K562 (cell line): ENCODE measurements around the gene CARM1. TPM values are rescaled to one million over a fixed set of nuclear protein-coding genes. Genes with fewer than 3 reads are reported as not detected.

Experiments used
- ETV1 ChIP-seq: fragments of 450-650 bp; conservative IDR thresholded peaks from 2 replicates; pipeline ENCODE4 v1.6.1; 2016; ENCODE audit warnings: missing genetic modification characterization, control low read depth, low read depth, missing compliant biosample characterization
- ETV5 ChIP-seq: sonication (generic); formaldehyde crosslinking; IDR thresholded peaks from 2 replicates; pipeline ENCODE4 v1.4.0; 2020; ENCODE audit warnings: low read depth, mild to moderate bottlenecking, missing genetic modification reagents
- FOS ChIP-seq: IDR thresholded peaks from 3 replicates; pipeline ENCODE4 v1.6.1; 2011; ENCODE audit not compliant: insufficient read length; ENCODE audit errors: extremely low read depth
- HNRNPH1 ChIP-seq: fragments of 200-400 bp; formaldehyde crosslinking; optimal IDR thresholded peaks from 2 replicates; pipeline ENCODE3; 2017; ENCODE audit warnings: low read depth, mild to moderate bottlenecking, low read length, moderate library complexity
- HNRNPL ChIP-seq: fragments of 200-400 bp; formaldehyde crosslinking; IDR thresholded peaks from 2 replicates; pipeline ENCODE4 v1.6.1; 2017; ENCODE audit warnings: low read depth, mild to moderate bottlenecking, low read length
- KLF1 ChIP-seq: fragments of 450-650 bp; IDR thresholded peaks from 2 replicates; pipeline ENCODE4 v1.6.1; 2016; ENCODE audit warnings: missing genetic modification characterization, missing compliant biosample characterization
- MAX ChIP-seq: sonication (generic); formaldehyde crosslinking; IDR thresholded peaks from 2 replicates; pipeline ENCODE4 v1.9.0; 2022; ENCODE audit warnings: mild to moderate bottlenecking, missing genetic modification reagents
- NR2C2 ChIP-seq, 2 experiments: fragments of 200-800 bp in 1 of 2; sonication (Bioruptor generic) in 1 of 2; sonication (generic) in 1 of 2; formaldehyde crosslinking in 1 of 2; IDR thresholded peaks; 2 replicates each; pipeline versions ENCODE4 v1.6.1 to v1.8.0; 2016 to 2022; ENCODE audit warnings: mild to moderate bottlenecking in 1 of 2, missing compliant biosample characterization in 1 of 2, missing genetic modification characterization in 1 of 2, missing genetic modification reagents in 1 of 2
- NR4A1 ChIP-seq, 2 experiments: fragments of 250-450 bp in 1 of 2; fragments of 450-650 bp in 1 of 2; sonication (Bioruptor Pico) in 1 of 2; IDR thresholded peaks; 2 replicates each; pipeline versions ENCODE4 v1.4.0 to v1.6.1; 2016 to 2020; ENCODE audit warnings: mild to moderate bottlenecking in 2 of 2, missing compliant biosample characterization in 1 of 2, missing genetic modification characterization in 1 of 2, moderate library complexity in 1 of 2
- RBM14 ChIP-seq: fragments of 200-400 bp; formaldehyde crosslinking; IDR thresholded peaks from 2 replicates; pipeline ENCODE4 v1.6.1; 2018; ENCODE audit warnings: low read depth, mild to moderate bottlenecking, low read length, moderate library complexity, borderline replicate concordance; ENCODE audit not compliant: insufficient read depth
- SRSF1 ChIP-seq: fragments of 200-400 bp; formaldehyde crosslinking; IDR thresholded peaks from 2 replicates; pipeline ENCODE4 v1.6.1; 2017; ENCODE audit warnings: mild to moderate bottlenecking, low read depth, low read length, moderate library complexity
- STAT5A ChIP-seq: IDR thresholded peaks from 2 replicates; pipeline ENCODE4 v1.6.1; 2012; ENCODE audit warnings: low read length, inconsistent platforms, borderline replicate concordance
- TCF7 ChIP-seq: sonication (generic); IDR thresholded peaks from 2 replicates; pipeline ENCODE4 v1.6.1; 2016; ENCODE audit warnings: antibody characterized with exemption, borderline replicate concordance
- ZBTB7A ChIP-seq: IDR thresholded peaks from 2 replicates; pipeline ENCODE4 v1.6.1; 2011; ENCODE audit warnings: low read depth, mild to moderate bottlenecking, low read length, moderate library complexity, borderline replicate concordance; ENCODE audit not compliant: control insufficient read depth
- ZNF274 ChIP-seq: IDR thresholded peaks from 2 replicates; pipeline ENCODE4 v1.6.1; 2011; ENCODE audit warnings: low read depth, mild to moderate bottlenecking, low read length, moderate library complexity, borderline replicate concordance
- ZNF57 ChIP-seq: fragments of 450-650 bp; formaldehyde crosslinking; IDR thresholded peaks from 2 replicates; pipeline ENCODE4 v1.4.0; 2020; ENCODE audit warnings: mild to moderate bottlenecking, moderate library complexity
- polyA plus RNA-seq, 8 experiments: library from polyadenylated mRNA; depleted of rRNA in 4 of 8; stranded (reverse) in 5 of 8; unstranded in 3 of 8; fragments of >200 nt; fragmentation: Nextera tagmentation in 2 of 8; fragmentation: Illumina TruSeq in 1 of 8; extraction: Ambion mirVana in 2 of 8; extraction: Trizol in 1 of 8; gene quantifications; 2 replicates each; pipeline versions ENCODE4 v1.2.1 to v1.2.3, GENCODE V29; 2011 to 2014; ENCODE audit warnings: inconsistent platforms in 1 of 8, missing spikeins in 1 of 8
- total RNA-seq, 7 experiments: library from RNA; depleted of rRNA in 6 of 7; stranded (reverse); fragments of >200 nt in 6 of 7; fragmentation: Illumina TruSeq in 2 of 7; extraction: Trizol in 2 of 7; gene quantifications; 2 replicates each; pipeline versions ENCODE4 v1.2.1 to v1.2.3, GENCODE V29; 2011 to 2021; ENCODE audit warnings: low replicate concordance in 1 of 7
- TF ChIP-seq, protein P1 (sequence below): sonication (generic); formaldehyde crosslinking; IDR thresholded peaks from 2 replicates; pipeline ENCODE4 v1.8.0; 2022; ENCODE audit warnings: missing genetic modification reagents, mild to moderate bottlenecking, borderline replicate concordance
- TF ChIP-seq, protein P2 (sequence below): fragments of 250-450 bp; sonication (Bioruptor Pico); IDR thresholded peaks from 2 replicates; pipeline ENCODE4 v1.5.0; 2021

Gene CARM1
- total and polyA plus RNA-seq, 9 of the 15 experiments (the other 6 are each of a cell fraction or from before 2014, with no cell fraction given), result 0.36 to 86.0 (median 29.7) TPM

DNA sequence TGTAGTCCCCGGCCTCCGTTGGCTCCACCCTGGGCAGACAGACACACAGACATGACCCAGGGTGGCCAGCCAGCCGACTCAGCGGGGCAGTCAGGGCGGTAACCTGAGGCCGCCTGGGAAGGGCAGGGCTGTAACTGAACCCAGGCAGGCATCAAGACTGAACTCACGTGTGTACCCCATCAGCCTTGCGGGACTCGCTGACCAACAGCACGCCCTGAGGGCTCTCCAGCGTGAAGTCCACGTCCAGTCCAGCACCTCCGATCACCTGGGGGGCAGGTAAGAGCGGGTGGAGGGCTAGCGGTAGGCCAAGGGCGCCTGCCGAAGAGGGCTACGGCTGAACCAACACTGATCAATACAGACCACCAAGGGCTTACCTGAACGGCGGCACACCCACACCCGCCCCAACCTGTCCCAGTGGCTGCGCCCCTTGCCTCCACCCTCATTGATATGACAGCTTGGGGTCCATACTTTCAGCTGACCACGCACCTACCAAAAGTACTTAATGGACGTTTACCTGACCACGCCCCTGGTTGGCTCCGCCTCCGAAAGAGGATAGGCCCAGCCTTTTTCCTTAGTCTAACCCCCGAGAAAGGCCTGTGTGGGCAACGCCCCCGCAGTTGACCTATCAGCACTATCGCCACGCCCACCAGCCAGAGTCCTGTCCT lies 36.1 kb upstream of the CARM1 start (continued):
- no peak for TF ChIP-seq SRSF1
- TF ChIP-seq ETV5 (CRISPR knock-in tag), result no peak
- TF ChIP-seq NR4A1 (CRISPR knock-in tag; IDR thresholded peaks at IDR 0.05), result no peak
- 0 out of 2 replicates have a peak, but pooled peaks have one; percentile 47 for TF ChIP-seq NR4A1 (tag; IDR thresholded peaks at IDR 0.05)
- TF ChIP-seq ZNF274, result no peak
- TF ChIP-seq, protein P1, sequence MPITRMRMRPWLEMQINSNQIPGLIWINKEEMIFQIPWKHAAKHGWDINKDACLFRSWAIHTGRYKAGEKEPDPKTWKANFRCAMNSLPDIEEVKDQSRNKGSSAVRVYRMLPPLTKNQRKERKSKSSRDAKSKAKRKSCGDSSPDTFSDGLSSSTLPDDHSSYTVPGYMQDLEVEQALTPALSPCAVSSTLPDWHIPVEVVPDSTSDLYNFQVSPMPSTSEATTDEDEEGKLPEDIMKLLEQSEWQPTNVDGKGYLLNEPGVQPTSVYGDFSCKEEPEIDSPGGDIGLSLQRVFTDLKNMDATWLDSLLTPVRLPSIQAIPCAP (CRISPR knock-in tag), result no peak
- TF ChIP-seq ZNF57, result peak; percentile 63; the same call in 1 of the 2 replicates
- no peak for TF ChIP-seq HNRNPL
- TF ChIP-seq NR2C2 (CRISPR knock-in tag; IDR thresholded peaks at IDR 0.05), result 0 out of 2 replicates have a peak, but pooled peaks have one; percentile 66
- TF ChIP-seq NR2C2 (tag; IDR thresholded peaks at IDR 0.05), result no peak
- TF ChIP-seq TCF7, result no peak
- TF ChIP-seq STAT5A, result no peak
- TF ChIP-seq ZBTB7A, result no peak
- TF ChIP-seq KLF1 (tag), result peak; percentile 29; the same call in 1 of the 2 replicates
- no peak for TF ChIP-seq HNRNPH1
- no peak for TF ChIP-seq ETV1 (tag)
- peak; percentile 74 for TF ChIP-seq FOS
- TF ChIP-seq RBM14, result no peak
- TF ChIP-seq, protein P2, sequence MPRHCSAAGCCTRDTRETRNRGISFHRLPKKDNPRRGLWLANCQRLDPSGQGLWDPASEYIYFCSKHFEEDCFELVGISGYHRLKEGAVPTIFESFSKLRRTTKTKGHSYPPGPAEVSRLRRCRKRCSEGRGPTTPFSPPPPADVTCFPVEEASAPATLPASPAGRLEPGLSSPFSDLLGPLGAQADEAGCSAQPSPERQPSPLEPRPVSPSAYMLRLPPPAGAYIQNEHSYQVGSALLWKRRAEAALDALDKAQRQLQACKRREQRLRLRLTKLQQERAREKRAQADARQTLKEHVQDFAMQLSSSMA (CRISPR knock-in tag), result 0 out of 2 replicates have a peak, but pooled peaks have one; percentile 65
- 0 out of 2 replicates have a peak, but pooled peaks have one; percentile 38 for TF ChIP-seq MAX (CRISPR knock-in tag)
